HTERT RPE-1 (cell line): ENCODE measurements around the gene PCGF2.
"Not testable (repeated sequence)": the region's sequence is repeated elsewhere in the genome, so short reads cannot be mapped to it uniquely, and the experiment has no call there.

Experiments
- in situ Hi-C: fragments of 300-500 bp; cut with MboI; formaldehyde crosslinking; loops from 4 replicates; pipeline ENCODE4 v1.14.3; 2020; ENCODE audit warnings: low sequenced_read_pairs

The PCGF2 gene

GRCh38 chr17:38748149-38748891 lies at the start of gene PCGF2:
PCGF2 (minus strand) TSS chr17:38748336; CDS start chr17:38740402, 7,934 bp downstream.
- in situ Hi-C loops: no loop called here

- in situ Hi-C loops: no loop called here
Observed at GRCh38 chr17:38797828-38798227, 49.7 kb upstream of the PCGF2 start.

GRCh38 chr17:38797158-38797490 lies 49.0 kb upstream of the PCGF2 start:
- in situ Hi-C loops: no loop called here

GRCh38 chr17:38796451-38797157 lies 48.5 kb upstream of the PCGF2 start:
- in situ Hi-C loops: no loop called here

GRCh38 chr17:38794221-38794620 lies 46.1 kb upstream of the PCGF2 start:
- in situ Hi-C loops: no loop called here

- in situ Hi-C loops: no loop called here
Observed at GRCh38 chr17:38791162-38791561, 43.0 kb upstream of the PCGF2 start.

GRCh38 chr17:38790148-38790707 lies 42.1 kb upstream of the PCGF2 start:
- in situ Hi-C loops: not testable (repeated sequence)

GRCh38 chr17:38789185-38789584 lies 41.0 kb upstream of the PCGF2 start:
- in situ Hi-C loops: no loop called here

GRCh38 chr17:38787999-38788398 lies 39.9 kb upstream of the PCGF2 start:
- in situ Hi-C loops: not testable (repeated sequence)

- in situ Hi-C loops: no loop called here
Observed at GRCh38 chr17:38786372-38786771, 38.2 kb upstream of the PCGF2 start.

GRCh38 chr17:38783227-38783626 lies 35.1 kb upstream of the PCGF2 start:
- in situ Hi-C loops: no loop called here

GRCh38 chr17:38779965-38780752 lies 32.0 kb upstream of the PCGF2 start:
- in situ Hi-C loops: no loop called here

GRCh38 chr17:38777641-38778250 lies 29.6 kb upstream of the PCGF2 start:
- in situ Hi-C loops: no loop called here

GRCh38 chr17:38773258-38773657 lies 25.1 kb upstream of the PCGF2 start:
- in situ Hi-C loops: no loop called here

- in situ Hi-C loops: no loop called here
Observed at GRCh38 chr17:38768417-38768816, 20.3 kb upstream of the PCGF2 start.

- in situ Hi-C loops: no loop called here
Observed at GRCh38 chr17:38766341-38766740, 18.2 kb upstream of the PCGF2 start.

GRCh38 chr17:38762231-38762630 lies 14.1 kb upstream of the PCGF2 start:
- in situ Hi-C loops: no loop called here

- in situ Hi-C loops: no loop called here
Observed at GRCh38 chr17:38761612-38762011, 13.5 kb upstream of the PCGF2 start.

- in situ Hi-C loops: no loop called here
Observed at GRCh38 chr17:38753071-38753506, 5.0 kb upstream of the PCGF2 start.

GRCh38 chr17:38752308-38753070 lies 4.4 kb upstream of the PCGF2 start, which contains the start of gene PSMB3:
PSMB3 (plus strand) TSS chr17:38752741; CDS start chr17:38752827, 86 bp downstream.
- in situ Hi-C loops: no loop called here
